ENCODE results near the gene ABL1. TPM values are rescaled to one million over a fixed set of nuclear protein-coding genes. Genes with fewer than 3 reads are reported as not detected.
A peak's percentile ranks its signal among the peaks of the same experiment; 100 is the strongest.
"Not testable (repeated sequence)": the region's sequence is repeated elsewhere in the genome, so short reads cannot be mapped to it uniquely, and the experiment has no call there.

ABL1 gene
- total RNA-seq, 1 experiment from 2014 or later = 27.1 TPM

- no peak for DNase-seq (ENCODE audit: low spot score)
- in situ Hi-C loops (cut with HindIII; ENCODE audit: low sequenced_read_pairs) = no loop called here
These were observed 73.9 kb downstream of the ABL1 start for GRCh38 chr9:130908878-130909355.

DNA sequence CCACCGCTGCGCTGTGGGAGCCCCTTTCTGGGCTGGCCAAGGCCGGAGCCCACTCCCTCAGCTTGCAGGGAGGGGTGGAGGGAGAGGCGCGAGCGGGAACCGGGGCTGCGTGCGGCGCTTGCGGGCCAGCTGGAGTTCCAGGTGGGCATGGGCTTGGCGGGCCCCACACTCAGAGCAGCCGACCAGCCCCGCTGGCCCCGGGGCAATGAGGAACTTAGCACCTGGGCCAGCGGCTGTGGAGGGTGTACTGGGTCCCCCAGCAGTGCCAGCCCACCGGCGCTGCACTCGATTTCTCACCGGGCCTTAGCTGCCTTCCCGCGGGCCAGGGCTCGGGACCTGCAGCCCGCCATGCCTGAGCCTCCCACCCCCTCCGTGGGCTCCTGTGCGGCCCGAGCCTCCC is 75.0 kb downstream of the ABL1 start:
- in situ Hi-C loops (cut with HindIII; ENCODE audit: low sequenced_read_pairs); DNase-seq (ENCODE audit: low spot score): not testable (repeated sequence)

- not testable (repeated sequence) for DNase-seq (ENCODE audit: low spot score)
These were observed 75.6 kb downstream of the ABL1 start for GRCh38 chr9:130910670-130911069.

DNA sequence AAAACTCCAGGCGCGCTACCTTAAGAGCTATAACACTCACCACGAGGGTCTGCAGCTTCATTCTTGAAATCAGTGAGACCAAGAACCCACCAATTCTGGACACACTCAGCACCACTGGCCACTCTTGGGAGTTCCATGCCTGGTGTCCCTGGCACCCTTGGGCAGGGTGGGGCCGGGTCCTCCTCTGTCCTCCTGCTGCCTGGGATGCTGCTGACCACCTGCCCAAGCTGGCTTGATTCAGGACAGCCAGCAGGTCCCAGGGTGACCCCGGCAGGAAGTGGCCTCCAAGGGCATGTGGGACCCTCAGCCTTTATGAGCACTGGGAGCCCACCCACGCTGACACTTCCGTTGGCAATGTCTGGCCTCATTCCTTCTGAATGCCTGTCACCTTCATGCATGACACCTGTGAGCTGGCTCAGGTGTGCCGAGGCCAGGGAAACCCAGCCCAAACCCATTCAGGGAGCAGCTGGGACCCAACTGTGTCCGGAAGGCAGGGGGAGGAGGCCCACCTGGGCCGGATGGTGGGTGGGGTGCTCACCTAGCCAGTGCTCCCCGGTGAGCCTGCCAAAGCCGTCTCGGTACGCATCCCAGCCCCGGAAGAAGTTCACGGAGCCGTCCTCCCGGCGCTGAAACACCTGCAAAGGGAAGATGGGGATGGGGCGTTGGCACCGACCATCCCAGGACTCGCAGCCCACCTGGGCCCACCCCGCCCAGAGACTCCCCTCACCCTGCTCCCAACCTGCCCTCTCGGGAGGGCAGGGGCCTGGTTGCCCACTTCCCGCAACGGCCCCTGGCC is 76.4 kb downstream of the ABL1 start:
- DNase-seq (ENCODE audit: low spot score) = no peak
- in situ Hi-C loops (cut with HindIII; ENCODE audit: low sequenced_read_pairs) = no loop called here

More at GRCh38 chr9:130910670-130911069, 75.6 kb downstream of the ABL1 start:
- in situ Hi-C loops (cut with HindIII; ENCODE audit: low sequenced_read_pairs) = not testable (repeated sequence)

GRCh38 chr9:130912932-130913598 is 78.0 kb downstream of the ABL1 start:
- peak; percentile 71 for DNase-seq (ENCODE audit: low spot score)
- in situ Hi-C loops (cut with HindIII; ENCODE audit: low sequenced_read_pairs) = no loop called here

DNA sequence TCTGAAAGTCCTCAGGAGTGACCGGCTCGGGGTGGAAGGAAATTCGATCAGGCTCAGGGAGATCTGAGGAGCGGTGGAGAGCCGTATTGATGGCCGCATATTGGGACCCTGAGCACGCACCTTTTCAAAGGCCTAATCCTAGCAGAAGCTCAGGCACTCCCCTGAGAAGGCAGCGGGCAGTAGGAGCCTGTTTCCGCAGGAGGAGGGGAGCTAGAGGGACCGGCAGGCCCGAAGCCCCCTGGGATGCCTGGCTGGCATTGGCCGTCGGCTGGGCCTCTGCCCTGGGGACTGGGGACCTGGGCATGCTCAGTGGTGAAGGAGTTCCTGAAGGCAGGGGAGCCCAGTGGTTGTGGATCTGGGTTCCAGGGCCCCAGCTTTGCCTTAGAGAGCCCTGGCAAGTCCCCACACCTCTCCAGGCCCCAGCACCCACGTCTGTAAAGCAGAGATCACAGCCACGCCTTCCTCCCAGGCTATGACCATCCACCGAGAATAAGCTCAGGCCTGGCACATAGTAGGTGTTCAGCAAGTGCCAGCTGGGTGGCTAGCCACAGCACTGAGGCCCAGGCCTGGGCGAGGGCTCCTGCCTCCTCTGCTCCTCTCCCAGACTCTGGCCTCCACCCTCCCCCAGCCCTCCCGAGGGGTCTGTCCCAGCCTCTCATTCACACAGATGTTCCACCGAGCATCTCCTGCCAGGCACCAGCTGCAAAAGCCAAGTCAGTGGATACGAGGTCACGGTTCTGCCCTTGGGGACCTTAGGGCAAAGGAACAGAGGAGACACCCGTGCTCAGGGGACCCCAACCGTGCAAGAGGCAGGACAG is 78.8 kb downstream of the ABL1 start:
- no peak for DNase-seq (ENCODE audit: low spot score)
- in situ Hi-C loops (cut with HindIII; ENCODE audit: low sequenced_read_pairs) = no loop called here

- in situ Hi-C loops (cut with HindIII; ENCODE audit: low sequenced_read_pairs) = no loop called here
These were observed 79.5 kb downstream of the ABL1 start for GRCh38 chr9:130914417-130915095.

GRCh38 chr9:130915096-130915447 is 80.0 kb downstream of the ABL1 start:
- DNase-seq (ENCODE audit: low spot score) = no peak
- in situ Hi-C loops (cut with HindIII; ENCODE audit: low sequenced_read_pairs) = no loop called here

More at GRCh38 chr9:130914417-130915095, 79.5 kb downstream of the ABL1 start:
- no peak for DNase-seq (ENCODE audit: low spot score)

- peak; percentile 20 for DNase-seq (ENCODE audit: low spot score)
- in situ Hi-C loops (cut with HindIII; ENCODE audit: low sequenced_read_pairs) = no loop called here
These were observed 82.3 kb downstream of the ABL1 start for GRCh38 chr9:130917168-130917960.

- in situ Hi-C loops (cut with HindIII; ENCODE audit: low sequenced_read_pairs) = no loop called here
- no peak for DNase-seq (ENCODE audit: low spot score)
These were observed 83.2 kb downstream of the ABL1 start for GRCh38 chr9:130918101-130918825.

- no peak for DNase-seq (ENCODE audit: low spot score)
- in situ Hi-C loops (cut with HindIII; ENCODE audit: low sequenced_read_pairs) = no loop called here
These were observed 83.9 kb downstream of the ABL1 start for GRCh38 chr9:130918826-130919558.

DNA sequence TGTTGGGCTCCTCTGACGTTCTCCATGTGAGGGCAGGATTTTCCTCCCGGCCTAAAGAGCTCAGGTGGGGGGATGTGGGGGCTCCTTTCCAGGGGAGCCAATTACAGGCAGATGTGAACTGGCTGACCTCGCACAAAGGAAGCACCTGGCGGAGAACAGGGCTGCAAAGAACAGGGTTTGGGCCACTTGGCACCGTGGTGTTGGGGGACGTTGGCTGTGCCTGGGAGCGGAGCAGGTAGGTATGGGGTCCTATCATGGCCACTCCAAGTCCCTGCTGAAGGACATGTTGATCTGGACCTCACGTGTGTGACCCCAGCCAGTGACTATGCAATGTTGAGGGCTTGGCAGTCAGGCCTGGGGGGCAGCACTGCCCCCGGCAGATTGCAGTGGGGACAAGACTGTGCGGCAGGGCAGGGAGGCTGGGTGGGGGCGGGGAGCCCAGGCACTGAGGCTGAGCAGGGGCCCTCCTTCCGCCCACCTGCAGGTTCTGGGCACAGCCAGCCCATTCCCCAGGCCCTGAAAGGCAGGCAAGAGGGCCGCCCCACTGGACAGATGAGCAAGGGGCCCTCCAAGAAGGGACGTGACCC is 84.6 kb downstream of the ABL1 start:
- in situ Hi-C loops (cut with HindIII; ENCODE audit: low sequenced_read_pairs) = no loop called here
- DNase-seq (ENCODE audit: low spot score) = no peak

DNA sequence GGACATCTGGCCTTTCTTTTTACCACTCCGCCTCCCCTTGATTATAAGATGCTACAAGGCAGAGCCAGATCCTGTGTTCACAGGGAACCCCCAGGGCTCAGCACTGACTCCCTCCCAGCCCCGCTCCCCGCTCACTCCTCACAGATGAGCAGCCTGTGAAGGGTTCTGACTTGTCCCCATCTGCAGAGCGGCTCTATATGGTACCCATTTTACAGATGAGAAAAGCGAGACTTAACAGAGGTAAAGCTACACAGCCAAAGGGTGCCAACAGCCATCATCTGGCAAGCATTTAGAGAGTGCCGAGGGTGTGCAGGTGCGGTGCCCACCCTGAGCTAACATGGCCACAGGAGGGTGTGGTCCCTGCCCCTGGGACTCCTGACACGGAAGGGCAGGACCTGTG is 85.2 kb downstream of the ABL1 start:
- no peak for DNase-seq (ENCODE audit: low spot score)
- in situ Hi-C loops (cut with HindIII; ENCODE audit: low sequenced_read_pairs) = no loop called here

- DNase-seq (ENCODE audit: low spot score) = no peak
- in situ Hi-C loops (cut with HindIII; ENCODE audit: low sequenced_read_pairs) = no loop called here
These were observed 85.8 kb downstream of the ABL1 start for GRCh38 chr9:130920762-130921299.

GRCh38 chr9:130921300-130921988 is 86.4 kb downstream of the ABL1 start:
- DNase-seq (ENCODE audit: low spot score) = no peak
- in situ Hi-C loops (cut with HindIII; ENCODE audit: low sequenced_read_pairs) = no loop called here

Data from G401 (cell line).